GM19328 (cell line): Measurements from ENCODE around the gene SLC25A12.
"Not testable (repeated sequence)": the region's sequence is repeated elsewhere in the genome, so short reads cannot be mapped to it uniquely, and the experiment has no call there.

Experiments used
- ATAC-seq: cut with Tn5 transposase; IDR thresholded peaks from one replicate; pipeline ENCODE4 v1.9.1; 2021; ENCODE audit warnings: mild to moderate bottlenecking, moderate library complexity; ENCODE audit not compliant: unreplicated experiment

Gene SLC25A12

GRCh38 chr2:171792886-171793580 lies 101.0 kb downstream of the SLC25A12 start:
- no peak for ATAC-seq

DNA sequence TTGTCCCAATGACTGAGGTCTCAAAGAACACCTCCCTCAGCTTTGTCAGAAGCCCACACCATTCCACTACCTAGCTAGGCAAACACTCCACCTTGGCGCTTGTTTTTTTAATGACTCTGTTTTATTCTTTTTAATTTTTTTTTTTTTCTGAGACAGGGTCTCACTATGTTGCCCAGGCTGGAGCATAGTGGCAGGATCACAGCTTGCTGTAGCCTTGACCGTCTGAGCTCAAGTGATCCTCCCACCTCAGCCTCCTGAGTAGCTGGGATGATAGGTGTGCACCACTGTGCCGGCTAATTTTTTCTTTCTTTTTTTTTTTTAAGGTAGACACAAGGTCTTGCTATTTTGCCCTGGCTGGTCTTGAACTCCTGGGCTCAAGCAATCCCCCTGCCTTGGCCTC lies 101.9 kb downstream of the SLC25A12 start:
- no peak for ATAC-seq

DNA sequence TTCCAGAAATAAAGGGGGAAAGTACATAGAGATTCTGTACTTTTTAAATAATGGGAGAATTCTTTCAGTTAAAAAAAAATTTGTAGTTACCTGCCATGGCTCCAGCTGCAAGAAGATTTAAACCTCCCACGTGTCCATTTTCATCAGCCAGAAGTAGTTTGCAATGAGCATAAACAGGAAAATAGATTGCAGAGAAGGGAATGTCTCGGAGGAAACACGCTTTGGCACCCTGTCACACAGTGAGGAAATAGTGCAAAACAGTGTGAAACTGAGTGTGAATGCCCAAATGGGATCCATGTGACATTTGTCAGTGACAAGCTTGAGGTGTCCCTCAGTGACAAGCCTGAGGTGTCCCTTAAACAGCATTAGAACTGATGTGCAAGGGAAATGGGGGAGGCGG lies 102.7 kb downstream of the SLC25A12 start:
- no peak for ATAC-seq

GRCh38 chr2:171789956-171790355 lies 104.1 kb downstream of the SLC25A12 start:
- ATAC-seq, result no peak

DNA sequence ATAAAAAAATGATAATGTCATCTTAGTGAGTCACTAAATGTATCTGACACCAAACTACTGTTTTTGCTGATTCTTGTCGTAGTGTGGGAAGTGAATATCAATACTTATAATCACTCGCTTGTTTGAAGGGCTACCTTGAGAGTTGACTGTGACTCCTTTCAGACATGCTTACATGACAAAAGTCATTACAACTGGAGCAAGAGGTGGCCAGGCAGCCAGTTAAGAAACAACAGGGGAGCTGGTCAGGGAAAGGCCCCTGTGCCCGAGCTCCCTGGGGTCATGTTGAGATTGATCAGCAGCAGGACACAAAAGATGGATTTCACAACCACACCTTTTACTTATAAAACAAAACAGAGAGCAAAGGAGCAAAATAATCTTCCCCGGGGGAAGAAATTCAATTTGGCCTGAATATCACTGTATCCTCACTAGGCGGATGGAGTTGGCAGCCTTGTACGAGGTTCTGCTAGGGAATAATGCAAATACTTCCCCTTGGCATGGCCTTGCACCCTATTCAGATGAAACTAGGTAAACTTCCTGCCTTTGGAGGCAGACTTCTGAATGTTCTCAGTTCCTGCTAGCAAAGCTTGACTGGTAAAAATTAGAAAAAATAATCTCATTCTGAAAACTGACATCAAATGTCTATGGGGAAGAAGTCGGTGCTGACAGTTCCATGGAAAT lies 105.6 kb downstream of the SLC25A12 start:
- ATAC-seq, result no peak

DNA sequence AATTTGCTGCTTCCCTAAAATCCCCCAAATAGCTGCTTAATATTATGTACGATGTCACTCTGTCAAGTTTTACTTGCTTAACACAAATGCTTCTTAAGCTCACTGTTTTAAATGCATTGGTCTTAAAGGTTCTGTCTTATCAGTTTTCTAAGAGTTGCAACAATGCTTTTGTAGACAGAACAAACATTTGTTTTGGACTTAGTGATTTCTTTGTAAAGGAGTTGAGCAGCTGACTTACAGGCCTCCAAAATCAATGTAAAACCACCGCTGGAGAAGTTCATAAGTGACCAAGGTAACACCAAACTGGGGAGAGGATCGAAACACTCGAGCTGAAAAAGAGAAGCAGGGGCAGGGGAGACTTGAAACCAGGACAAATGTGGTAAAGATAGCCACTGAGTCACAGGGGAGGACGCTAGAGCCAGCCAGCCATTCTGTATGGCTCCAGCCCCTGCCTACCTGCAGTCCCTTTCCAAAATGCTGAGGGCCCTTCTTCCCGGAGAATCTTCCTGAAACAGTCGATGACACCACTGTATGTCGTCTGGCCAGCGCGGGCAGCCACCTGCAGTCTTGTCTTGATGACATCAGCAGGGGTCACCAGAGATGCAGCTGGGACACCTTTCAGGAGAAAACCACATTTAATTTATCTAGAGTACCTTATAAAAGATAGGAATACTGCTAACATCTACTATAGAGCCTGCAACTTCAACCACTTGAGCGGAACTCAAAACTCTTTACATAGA lies 106.5 kb downstream of the SLC25A12 start:
- no peak for ATAC-seq

GRCh38 chr2:171785450-171785849 lies 108.6 kb downstream of the SLC25A12 start:
- ATAC-seq, result no peak

DNA sequence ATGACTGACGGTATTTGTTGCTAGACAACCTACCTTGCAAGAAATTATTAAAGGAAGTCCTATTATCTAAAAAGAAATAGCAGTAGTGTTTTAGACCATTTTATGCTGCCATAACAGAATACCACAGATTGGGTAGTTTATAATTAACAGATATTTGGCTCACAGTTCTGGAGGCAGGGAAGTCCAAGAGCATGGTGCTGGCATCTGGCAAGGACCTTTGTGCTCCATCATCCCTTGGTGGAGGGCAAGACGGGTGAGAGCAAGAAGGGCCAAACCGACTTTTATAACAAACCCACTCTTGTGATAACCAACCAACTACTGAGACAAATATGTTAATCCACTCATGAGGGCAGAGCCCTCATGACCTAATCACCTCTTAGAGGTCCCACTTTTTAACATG lies 115.5 kb downstream of the SLC25A12 start:
- ATAC-seq, result no peak

GRCh38 chr2:171774581-171774980 lies 119.5 kb downstream of the SLC25A12 start:
- not testable (repeated sequence) for ATAC-seq

DNA sequence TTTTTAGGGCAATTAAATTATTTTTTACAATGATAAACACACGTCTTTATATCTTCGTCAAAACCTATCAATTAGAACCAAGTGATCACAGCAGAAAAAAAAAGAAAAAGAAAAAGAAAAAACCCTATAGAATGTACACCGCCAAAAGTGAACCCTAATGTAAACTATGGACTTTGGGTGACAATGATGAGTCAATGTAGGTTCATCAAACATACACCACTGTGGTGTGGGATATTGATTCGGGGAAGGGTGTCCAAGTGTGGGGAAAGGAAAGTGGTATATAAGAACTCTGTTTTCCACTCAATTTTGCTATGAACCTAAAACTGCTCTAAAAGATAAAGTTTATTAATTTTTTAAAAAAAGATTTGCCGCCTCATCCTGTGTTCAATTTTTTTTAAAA lies 121.7 kb downstream of the SLC25A12 start:
- no peak for ATAC-seq

- no peak for ATAC-seq
These were observed 122.6 kb downstream of the SLC25A12 start for GRCh38 chr2:171771463-171771862.

DNA sequence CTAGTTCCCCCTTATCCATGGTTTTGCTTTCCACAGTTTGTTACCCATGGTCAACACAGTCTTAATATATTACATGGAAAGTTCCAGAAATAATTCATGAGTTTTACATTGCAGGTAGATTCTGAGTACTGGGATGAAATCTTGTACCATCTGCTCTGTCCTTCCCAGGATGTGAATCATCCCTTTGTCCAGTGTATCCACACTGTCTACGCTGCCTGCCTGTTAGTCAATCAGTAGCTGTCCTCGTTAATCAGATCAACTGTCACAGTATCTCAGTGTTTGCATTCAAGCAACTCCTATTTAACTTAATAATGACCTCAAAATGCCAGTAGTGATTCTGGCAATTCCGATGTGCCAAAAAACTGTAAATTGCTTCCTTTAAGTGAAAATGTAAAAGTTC lies 130.4 kb downstream of the SLC25A12 start:
- no peak for ATAC-seq

GRCh38 chr2:171762879-171763573 lies 131.0 kb downstream of the SLC25A12 start:
- ATAC-seq, result no peak

- ATAC-seq, result not testable (repeated sequence)
These were observed 132.9 kb downstream of the SLC25A12 start for GRCh38 chr2:171761176-171761575.

DNA sequence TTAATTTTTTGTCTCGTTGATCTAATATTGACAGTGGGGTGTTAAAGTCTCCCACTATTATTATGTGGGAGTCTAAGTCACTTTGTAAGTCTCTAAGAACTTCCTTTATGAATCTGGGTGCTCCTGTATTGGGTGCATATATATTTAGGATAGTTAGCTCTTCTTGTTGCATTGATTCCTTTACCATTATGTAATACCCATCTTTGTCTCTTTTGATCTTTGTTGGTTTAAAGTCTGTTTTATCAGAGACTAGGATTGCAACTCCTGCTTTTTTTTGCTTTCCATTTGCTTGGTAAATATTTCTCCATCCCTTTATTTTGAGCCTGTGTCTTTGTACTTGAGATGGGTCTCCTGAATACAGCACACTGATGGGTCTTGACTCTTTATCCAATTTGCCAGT lies 135.3 kb downstream of the SLC25A12 start:
- ATAC-seq, result not testable (repeated sequence)

DNA sequence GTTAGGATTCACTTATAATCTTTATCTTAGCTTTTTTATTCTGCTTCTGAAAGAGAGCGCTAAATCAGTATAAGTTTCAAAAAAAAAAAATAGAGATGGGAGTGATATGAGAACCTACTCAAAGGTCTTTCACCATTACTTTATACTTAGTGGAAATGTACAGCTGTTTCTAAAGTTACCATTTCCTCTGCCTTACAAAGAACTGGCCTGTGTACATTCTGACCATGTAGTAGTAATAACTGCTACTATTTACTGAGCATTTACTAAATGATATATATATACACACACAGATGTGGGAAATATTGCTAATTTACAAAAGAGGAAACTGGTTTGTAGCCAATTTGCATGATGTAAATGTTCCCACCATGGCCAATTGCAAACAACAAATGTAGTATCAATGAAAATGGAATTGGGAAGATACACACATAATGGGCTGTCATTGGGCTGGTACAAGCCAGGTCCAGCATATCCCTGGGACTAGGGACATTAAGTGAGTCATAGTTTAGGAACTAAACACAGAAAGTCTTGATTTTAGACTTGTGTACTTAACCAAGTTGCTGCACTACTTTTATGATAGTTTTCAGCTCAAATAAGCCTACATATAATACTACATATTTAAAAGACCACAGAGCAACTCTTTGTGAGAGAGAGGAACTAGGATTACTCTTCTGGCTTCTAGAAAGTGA lies 139.6 kb downstream of the SLC25A12 start:
- no peak for ATAC-seq

DNA sequence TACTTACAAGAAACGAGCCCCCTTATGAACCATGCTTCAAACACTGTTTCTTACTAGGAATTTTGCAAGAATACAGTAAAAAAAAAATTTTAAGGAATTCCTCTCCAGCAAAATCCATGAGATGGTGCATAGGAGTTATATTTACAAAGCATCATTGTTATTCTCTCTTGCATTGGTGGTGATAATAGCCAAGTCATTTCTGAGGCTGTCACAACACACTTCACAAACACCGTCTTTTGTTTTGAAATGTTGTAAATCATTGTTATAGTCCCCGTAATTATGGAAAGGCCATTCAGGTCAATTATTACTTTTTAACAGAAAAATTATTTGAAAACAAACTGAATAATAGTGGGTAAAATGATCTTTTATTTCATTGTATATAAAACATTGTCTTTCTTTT lies 146.7 kb downstream of the SLC25A12 start:
- no peak for ATAC-seq

DNA sequence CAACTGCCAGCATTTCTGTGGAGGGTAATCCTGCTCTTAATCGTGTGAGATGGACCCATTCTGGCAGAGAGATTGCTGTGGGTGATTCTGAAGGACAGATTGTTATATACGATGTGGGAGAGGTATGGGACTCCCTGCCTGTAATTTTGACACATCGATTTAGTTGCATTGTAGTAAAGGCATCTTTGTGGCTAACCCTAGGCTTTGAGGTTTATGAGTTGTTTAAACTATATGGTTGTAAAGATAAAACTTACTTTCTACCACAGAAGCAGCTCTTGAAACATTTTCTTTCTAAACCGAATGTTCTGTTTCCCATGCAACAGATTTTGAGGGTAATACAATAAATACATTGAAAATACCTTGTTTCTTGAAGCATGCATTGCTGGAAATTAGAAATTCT lies 148.2 kb downstream of the SLC25A12 start:
- ATAC-seq, result no peak

- ATAC-seq, result no peak
These were observed 148.9 kb downstream of the SLC25A12 start for GRCh38 chr2:171745141-171745540.

- ATAC-seq, result no peak
These were observed 151.3 kb downstream of the SLC25A12 start for GRCh38 chr2:171742760-171743159.

GRCh38 chr2:171741189-171741588 lies 152.9 kb downstream of the SLC25A12 start:
- ATAC-seq, result no peak
